GM21381 (cell line): Measurements from ENCODE around the gene ASB2.
A peak's percentile ranks its signal among the peaks of the same experiment; 100 is the strongest.

Experiments used
- ATAC-seq: cut with Tn5 transposase; IDR thresholded peaks from one replicate; pipeline ENCODE4 v1.9.1; 2021; ENCODE audit warnings: mild to moderate bottlenecking, moderate library complexity; ENCODE audit not compliant: unreplicated experiment

ASB2 gene, protein sequence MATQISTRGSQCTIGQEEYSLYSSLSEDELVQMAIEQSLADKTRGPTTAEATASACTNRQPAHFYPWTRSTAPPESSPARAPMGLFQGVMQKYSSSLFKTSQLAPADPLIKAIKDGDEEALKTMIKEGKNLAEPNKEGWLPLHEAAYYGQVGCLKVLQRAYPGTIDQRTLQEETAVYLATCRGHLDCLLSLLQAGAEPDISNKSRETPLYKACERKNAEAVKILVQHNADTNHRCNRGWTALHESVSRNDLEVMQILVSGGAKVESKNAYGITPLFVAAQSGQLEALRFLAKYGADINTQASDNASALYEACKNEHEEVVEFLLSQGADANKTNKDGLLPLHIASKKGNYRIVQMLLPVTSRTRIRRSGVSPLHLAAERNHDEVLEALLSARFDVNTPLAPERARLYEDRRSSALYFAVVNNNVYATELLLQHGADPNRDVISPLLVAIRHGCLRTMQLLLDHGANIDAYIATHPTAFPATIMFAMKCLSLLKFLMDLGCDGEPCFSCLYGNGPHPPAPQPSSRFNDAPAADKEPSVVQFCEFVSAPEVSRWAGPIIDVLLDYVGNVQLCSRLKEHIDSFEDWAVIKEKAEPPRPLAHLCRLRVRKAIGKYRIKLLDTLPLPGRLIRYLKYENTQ

DNA sequence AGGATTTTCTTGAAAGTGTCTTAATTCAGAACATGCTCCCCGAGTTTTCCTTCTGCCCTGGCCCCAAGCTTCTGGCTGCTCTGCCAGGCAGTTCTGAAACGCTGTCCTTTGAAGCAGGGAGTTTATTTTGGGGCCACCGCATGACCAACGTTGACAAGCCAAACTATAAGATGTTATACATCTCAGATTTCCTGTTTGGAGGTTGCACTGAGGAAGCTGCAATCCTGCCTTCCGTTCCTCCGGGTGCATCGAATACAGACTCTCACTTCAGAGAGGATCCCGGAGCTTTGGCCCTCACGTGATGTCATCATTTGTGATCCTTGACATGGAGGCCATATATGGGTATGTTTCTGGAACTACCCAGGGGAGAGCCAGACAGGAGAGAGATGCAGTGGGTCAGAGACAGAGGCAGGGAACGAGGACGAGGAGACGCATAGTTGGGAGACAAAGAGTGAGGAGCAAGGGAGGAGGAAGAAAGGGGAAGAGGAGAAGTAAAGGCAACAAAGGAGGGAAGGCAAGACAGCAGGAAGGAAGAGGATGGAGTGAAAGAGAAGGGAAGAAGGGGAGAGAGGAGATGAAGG is at the start of gene ASB2:
Gene ASB2 (minus strand): TSS at position 94 of the 581 bp plus-strand sequence. CDS start 12,031 bp downstream, outside the sequence.
- ATAC-seq, result peak; percentile 11

DNA sequence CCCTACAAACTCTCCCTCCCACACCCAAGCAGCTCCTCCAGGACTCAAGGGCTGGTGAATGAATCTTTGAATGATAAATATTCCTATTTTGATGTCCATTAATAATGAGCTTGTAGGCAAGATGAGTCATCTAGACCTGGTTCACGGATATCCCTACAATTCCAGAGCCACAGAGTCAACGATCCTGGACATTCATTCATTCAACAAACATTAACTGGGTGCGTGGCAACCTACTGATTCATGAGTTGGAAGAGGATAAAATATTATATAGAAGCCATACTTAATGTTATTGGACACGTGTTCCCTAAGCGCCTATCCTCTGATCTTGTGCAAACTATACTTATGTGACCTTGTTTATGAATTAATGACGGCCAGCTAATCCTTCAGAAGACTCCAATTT is 49.4 kb upstream of the ASB2 start:
- ATAC-seq, result no peak

DNA sequence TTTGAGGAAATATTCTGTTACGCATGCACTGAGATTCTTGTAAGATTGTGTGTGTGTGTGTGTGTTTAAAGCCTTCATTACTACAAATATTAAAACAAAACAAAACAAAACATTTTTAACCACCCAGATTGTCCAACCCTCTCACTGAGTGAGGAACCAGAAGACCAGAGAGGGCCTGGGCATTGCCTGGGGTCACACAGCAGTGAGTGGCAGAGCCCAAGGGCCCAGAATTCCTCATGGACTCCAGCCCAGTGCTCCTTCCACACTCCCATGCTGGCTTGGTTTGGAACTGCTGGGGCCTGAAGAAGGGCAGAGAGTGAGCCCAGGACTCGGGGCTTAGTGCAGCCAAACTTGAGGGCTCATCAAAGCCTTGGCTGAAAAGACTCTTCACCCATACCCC is 48.2 kb upstream of the ASB2 start:
- ATAC-seq, result no peak

DNA sequence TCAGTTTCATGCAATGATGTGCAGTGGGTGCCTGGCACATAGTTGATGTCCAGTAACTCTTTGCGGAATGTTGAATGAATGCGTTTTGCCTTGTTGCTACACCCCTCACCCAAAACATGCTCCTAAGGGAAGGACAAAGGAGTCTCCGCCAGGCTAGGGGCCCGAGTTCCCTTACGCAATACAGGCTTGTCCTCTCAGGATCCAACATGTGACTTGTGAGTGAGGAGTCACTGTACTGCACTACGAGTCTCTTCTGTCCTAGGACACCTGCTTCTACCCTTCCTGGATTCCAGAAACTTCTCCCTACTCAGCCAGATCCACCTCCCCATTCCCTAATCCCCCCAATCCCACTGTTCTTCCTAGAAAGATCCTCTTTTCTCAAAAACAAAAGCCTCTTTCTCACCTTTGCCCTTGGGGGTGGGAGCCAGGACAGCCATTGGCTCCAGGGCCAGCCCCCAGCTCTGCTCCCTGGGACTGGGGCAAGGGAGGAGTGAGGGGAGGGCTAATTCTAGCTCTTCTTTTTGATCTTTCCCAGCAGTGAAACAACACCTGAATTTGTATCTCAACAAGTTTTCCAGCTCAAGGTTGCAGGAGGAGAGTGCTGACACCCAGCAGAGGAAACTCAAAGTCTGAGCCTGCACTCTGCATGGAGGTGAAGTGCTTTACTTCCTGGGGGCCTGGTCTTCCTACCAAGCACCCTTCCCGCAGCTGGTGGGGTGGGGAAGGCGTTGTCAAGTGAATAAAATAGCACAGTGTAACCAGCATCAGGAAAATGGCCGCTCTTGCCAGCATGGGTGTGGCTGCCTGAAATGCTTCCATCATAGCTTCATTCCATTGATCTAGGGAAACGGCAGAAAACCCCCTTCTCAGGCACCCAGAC is 46.4 kb upstream of the ASB2 start:
- no peak for ATAC-seq

DNA sequence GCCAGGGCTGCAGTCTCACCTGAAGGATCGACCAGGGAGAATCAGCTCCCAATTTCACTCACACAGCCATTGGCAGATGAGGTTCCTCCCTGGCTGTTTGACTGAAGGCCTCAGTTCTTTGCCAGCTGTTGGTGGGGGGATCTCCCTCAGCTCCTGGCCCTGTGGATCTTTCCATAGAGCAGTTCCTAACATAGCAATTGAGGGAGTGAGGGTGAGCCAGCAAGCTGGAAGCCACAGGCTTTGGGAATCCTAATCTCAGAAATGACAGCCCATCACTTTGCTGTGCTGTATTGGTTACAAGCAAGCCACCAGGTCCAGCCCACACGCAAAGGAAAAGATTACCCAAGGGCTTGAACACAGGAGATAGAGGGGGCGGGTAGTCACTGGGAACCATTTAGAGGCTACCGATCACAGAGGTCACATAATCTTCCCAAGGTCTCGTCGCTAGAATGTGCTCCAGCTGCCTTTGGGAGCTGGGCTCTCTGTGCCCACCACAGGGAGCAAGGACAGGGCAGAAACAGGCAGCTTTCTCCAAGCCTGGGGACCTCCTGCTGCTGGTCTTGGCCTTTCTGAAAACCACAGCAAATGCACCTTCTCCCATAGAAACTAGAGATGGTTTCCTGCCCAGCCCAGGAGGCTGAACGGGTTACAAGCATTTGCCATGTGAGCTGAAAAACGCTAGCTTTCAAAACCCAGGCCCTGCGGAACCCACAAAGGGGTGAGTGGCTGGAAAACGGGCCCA is 45.2 kb upstream of the ASB2 start:
- no peak for ATAC-seq

DNA sequence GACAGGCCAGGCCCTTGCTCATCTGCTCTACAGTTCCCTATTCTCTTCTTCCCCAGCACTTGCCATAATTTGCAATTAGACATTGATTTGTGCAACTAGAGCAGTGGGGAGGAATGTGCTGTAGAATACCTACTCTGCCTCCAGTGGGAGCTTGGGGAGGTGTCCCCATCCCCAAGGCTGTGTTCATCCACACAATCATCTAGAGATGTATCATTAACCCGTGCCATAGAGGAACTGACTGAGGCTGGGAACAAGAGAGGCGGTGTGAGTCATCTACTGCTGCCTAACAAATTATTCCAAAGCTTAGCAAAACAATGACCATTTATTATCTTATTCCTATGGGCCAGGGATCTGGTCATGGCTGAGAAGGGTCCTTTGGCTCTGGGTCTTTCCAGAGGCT is 44.6 kb upstream of the ASB2 start:
- ATAC-seq, result no peak

DNA sequence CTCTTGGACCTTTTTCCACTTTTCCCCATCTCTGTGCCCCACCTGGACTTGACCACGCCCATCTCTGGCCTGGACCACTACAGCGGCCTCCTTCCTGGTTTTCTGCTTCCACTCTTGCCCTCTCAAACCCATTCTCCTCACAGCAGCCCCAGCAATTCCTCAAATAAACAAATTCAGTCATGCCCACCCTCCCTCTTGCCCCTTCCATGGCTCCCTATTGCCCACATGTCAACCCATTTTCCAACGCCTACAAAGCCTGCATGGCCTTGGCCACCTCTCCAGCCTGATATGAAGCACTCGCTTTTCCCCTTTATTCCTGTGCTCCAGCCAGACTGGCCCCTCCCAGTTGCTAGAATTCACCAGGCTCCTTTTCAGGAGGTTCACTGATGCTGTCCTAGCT is 43.9 kb upstream of the ASB2 start:
- ATAC-seq, result no peak

DNA sequence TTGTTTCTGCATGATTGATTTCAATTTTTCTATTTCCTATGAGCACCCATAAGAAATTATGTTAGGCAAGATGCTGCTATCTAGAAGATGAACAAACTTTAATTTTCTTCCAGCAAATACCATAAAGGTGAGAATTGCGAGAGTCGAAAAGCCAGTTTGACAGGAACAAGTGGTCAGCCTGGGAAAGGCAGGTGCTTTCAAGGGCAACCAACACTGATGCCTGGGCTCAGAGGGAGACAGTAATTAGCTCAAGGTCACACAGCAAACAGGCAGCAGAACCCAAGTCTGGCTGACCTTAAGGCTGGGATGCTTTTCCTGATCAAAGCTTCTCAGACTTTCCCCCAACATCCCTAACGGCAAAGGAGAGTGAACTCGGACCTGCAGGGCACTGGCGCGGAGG is 43.0 kb upstream of the ASB2 start:
- no peak for ATAC-seq

DNA sequence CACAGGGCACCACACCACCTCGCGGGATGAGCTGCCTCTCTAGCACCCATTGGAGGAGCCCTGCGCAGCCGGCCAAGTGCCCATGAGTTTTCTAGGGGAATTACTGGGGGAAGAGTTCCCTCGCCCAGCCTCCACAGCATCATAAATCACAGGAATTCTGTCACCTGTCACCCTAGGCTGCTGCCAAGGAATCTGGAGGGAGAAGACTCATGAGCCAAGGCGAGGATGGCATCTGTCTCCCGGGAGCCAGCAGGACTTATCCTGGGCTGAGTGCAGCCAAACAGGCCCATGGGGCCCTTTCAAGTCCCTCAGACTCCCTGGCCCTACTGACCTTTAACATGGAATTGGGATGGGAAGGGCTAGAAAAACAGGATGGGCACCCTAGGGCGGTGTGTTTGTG is 41.9 kb upstream of the ASB2 start:
- ATAC-seq, result no peak

DNA sequence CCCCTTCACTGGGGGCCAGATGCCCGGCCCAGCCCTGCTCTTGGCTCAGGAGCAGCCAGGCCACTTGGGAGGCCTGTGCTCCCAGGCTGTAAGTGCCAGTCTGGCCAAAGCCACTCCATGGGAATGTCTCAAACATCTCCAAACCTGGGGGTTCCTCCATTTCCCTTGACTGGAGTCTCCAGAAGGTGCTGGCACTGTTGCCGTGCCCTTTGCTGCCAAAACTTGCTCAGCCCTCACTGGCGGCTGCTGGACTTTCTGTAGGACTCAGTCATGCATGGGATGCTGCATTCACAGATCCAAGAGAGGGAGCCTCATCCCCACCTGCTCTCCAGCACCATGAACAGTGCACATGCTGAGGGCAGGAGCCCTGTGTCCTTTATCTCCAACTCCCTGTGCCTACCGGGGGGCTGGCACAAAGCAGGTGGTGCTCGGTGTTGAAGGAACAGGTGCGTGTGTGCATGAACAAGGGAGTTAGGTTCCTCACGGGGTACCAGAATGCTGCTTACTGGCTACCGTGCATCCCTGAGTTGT is 40.1 kb upstream of the ASB2 start:
- no peak for ATAC-seq

DNA sequence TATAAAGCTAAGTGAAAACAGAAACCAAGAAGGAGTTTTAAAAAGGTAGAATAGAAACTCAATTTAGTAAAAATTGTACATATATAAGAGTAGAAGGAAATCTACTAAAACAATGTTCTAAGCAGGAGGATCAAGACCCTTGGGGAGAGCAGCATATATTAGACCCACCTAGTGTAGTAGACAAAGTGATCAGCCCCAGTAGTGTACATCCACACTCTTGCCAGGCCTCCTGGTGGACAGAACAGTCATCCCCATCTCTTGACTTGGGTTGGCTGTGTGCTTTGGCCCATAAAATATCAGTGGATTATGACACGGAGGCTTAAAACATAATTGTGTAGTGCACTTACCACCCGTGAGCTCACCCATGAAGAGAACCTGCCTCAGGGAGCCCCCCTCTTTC is 38.9 kb upstream of the ASB2 start:
- ATAC-seq, result no peak

DNA sequence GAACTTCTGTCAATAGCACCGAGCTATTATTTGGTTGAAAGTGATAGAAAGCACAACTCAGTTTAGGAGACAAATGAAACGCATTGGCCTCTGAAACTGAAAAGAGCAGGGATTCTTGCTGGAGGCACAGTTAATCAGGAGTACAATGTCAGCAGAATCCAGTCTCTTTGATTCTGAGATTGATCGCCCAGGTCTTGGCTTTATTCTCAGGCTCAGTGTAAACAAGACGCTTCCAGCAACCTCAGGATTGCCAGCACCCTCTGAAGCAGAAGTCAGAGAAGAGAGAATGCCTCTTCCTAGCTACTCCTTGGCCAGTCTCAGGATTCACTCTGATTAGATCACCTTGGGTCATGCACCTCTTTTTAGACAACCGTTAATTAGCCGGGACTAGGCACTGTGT is 38.0 kb upstream of the ASB2 start:
- ATAC-seq, result no peak

DNA sequence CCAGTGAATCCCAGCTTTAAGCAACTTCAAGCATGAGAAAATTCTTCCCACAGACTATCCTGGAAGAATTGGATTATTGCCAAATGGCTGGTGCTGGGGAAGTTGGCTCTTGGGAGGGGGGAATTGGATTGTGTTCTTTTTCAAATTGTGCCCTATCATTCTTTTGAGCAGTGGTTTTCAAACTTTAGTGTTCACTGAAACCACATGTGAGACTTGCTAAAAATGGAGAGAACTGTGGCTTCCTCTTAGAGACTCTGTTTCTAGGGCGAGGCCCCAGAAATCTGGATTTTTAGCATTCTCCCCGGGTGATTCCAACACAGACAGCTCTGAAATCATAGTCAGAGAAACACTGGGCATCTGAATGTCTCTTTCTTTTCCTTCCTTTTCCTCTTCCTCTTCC is 35.4 kb upstream of the ASB2 start:
- no peak for ATAC-seq

DNA sequence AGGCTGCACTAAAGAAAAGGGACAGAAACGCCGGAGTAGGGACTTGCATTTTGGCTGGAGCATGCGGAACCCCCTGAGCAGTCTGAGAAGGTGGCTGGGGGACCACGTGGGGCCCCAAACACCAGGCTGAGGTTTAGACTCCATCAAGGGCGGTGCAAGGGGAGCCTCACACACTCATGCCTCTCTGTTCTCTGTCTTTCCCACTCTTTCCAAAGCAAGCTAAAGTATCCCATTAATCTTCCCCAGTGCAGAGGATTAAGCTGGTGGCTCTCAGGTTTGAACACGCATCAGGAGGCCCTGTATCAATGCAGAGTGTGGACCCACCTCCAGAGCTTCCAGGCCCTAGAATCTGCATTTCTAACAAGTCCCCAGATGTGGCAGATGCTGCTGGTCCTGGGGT is 34.3 kb upstream of the ASB2 start:
- ATAC-seq, result no peak

DNA sequence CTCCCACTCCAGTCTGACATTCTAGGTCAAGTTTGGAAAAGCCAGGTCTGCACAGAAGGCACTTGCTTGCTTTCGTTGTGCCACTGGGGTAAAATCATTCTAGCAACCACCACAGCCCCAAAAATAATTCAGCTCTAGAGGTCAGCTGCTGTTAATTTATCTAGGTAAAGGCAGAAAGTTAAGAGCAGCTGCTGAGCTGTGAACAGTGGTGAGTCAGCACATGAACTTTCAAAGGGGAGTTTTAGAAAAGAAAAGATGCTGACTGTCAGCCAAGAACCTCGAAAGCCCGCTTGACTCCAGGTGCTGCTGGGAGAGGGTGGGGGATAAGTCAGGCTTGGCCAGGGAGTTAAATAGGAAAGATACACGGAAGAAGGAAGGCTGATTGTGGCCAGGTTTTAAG is 33.4 kb upstream of the ASB2 start:
- peak; percentile 52 for ATAC-seq

DNA sequence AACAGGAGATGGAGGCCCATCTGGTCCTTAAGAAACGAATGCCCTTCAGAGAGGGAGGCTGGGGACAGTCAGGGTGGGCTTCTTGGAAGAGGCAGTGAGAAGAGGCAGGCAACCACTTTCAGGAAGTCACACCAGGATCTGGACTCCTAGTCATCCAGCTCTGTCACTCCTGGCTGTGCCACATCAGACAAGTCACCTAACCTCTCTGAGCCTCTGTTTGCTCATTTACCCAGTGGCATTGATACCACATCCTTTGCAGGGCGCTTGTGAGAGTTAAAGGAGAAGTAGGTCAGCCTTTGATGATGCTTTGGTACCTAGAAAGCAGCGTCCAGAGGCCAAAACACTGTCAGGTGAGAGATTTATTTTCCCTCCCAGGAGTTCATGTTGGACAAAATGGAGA is 31.9 kb upstream of the ASB2 start:
- no peak for ATAC-seq

DNA sequence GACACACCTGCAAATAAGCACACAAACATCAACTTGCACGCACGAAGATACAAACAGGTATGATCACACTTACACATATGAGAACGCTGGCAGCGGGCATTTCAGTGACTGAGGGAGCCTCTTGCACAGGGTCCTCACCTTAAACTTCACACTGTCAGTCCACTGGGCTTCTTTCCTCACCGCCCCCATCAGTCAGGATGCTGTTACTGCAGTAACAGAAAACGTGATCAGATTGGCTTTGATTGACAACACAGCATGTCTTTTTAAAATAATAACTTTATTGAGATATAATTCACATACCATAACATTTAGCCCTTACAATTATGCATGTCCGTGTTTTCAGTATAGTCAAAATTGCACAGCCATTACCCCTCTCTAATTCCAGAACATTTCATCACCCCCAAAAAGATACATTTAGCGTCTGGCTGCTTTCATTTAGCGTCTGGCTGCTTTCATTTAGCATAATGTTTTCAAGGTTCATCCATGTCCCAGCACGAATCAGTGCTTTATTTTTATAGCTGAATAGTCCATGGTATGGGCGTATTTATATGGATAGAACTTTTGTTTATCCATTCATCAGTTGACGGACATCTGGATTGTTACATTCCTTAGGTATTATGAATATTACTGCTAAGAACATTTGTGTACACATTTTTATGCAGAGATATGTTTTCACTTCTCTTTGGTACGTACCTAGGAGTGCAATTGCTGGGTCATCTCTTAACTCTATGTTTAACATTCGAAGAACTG is 29.1 kb upstream of the ASB2 start:
- no peak for ATAC-seq

DNA sequence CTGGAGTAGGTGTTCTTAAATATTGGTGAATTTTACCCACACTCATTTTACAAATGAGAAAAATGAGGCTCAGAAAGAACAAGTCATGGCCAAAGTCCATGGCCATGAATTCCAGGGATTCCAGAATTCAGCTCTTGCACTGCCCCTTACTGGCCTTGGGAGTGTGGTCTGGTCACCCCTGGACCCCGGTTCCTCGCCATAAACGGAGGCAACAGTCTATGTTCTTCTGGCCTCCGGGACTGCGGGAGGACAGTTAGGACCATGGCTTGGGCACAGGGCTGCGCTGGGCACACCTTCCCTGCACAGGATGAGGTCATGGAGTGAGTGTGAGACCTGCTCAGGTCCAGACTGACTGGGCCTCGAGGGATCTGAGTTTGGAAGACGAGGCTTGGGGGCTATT is 27.6 kb upstream of the ASB2 start:
- no peak for ATAC-seq

DNA sequence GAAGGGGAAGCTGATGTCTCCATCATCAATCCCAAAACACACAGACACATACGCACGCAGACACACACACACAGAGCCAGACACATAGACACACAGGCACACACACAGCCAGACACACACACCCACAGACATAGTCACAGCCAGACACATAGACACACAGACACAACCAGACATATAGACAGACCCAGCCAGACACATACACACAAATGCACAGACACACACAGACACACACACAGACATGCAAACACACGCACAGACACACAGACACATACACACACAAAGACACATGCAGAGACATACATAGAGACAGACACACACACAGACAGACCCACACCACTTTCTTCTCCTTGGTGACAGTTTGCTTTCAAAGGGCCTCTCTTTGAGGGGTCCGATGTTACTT is 27.0 kb upstream of the ASB2 start:
- no peak for ATAC-seq
